HG03575 (cell line): ENCODE results near the gene MYBPH.

Experiments
- ATAC-seq: cut with Tn5 transposase; IDR thresholded peaks from one replicate; pipeline ENCODE4 v1.9.1; 2021; ENCODE audit not compliant: unreplicated experiment, insufficient number of reproducible peaks, low FRiP score; ENCODE audit errors: extremely low read depth

The MYBPH gene

GRCh38 chr1:203153989-203154821 is 21.4 kb downstream of the MYBPH start:
- ATAC-seq: no peak

GRCh38 chr1:203153051-203153988 is 22.3 kb downstream of the MYBPH start:
- ATAC-seq: no peak

GRCh38 chr1:203152158-203153034 is 23.2 kb downstream of the MYBPH start:
- ATAC-seq: no peak

- ATAC-seq: no peak
Observed at GRCh38 chr1:203151362-203152157, 24.1 kb downstream of the MYBPH start.

DNA sequence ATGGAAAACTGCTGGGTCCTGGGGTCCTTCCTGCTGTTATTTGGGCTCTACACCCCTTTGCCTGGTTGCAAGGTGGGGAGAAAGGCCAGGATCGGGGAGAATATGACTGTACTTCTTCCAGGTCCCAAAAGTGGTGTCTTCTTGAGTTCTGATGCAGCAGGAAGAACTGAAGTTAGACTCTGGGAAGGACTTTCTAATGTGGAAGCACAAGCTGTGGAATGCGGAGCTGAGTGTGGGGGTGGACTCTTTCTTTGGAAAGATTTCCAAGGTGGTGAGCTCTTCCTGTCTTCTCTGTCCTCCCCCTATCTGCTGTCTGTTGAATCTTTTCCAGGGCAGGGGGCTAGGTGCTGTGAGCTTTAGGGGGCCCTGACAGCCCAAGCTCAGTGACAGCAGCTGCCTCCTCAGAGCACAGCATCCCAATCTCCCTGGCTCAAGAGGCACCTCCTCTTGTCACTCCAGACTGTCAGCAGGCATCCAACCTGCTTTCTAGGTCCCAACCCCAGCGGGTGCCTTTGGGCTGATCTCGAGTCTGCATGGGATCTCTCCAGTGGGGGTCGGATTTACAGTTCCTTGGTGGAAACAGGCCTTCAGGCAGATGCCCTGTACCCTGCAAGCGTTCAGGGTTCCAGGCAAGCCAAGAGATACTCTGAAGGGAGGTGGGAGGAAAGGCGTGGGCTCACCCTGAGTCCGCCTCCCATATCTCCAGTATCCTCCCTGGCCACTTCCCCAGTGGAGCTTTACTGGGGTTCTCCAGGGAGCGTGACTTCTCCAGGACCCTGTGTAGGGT is 24.9 kb downstream of the MYBPH start:
- no peak for ATAC-seq

DNA sequence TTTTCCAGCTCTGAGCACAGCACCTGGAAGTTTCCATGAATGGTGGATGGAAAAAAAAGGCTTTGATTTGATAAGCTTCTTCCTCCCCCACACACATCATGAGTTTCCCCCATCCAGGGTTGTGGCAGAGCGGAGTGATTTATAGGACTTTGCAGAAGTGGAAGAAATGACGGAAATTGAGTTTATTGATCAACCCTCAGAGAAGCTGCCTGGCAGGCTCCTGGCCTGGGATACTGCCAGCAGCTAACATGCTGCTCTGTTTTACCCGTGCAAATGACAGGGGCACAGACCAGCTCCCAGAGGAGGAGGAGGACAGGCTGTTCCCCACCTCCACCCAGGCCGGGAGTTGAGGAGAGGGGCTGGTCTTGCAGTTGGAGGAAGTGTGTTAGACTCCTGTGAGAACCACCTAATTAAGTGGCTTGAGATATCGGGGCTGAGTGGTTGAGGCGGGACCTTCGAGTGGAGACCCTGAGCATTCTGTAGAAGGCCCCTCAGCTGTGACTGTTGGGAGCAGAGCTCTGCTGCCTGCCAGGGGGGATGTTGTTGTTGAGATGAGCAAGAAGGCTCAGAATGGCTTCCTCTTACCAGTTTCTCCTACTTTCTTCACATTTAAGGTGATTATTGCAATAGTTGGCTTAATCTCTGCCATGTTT is 26.3 kb downstream of the MYBPH start:
- ATAC-seq: no peak

DNA sequence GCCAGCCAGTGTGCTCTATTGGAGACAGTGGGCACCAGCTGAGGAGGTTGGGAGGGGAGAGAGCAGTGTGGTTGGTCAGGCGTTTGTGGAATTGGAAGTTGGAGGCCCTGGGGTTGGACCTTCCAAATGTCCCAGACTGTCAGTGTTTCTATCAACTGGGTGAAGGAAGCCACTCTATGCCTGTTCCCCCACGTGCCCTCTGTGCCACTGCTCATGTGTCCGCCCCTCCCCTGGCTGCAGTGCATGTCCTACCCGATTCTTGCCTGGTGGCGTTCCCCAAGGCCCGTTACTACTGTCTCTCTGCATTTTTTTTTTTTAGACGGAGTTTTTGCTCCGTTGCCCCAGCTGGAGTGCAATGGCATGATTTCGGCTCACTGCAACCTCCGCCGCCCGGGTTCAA is 27.0 kb downstream of the MYBPH start:
- ATAC-seq: no peak

GRCh38 chr1:203148127-203148526 is 27.5 kb downstream of the MYBPH start:
- no peak for ATAC-seq

- no peak for ATAC-seq
Observed at GRCh38 chr1:203147376-203147775, 28.2 kb downstream of the MYBPH start.

DNA sequence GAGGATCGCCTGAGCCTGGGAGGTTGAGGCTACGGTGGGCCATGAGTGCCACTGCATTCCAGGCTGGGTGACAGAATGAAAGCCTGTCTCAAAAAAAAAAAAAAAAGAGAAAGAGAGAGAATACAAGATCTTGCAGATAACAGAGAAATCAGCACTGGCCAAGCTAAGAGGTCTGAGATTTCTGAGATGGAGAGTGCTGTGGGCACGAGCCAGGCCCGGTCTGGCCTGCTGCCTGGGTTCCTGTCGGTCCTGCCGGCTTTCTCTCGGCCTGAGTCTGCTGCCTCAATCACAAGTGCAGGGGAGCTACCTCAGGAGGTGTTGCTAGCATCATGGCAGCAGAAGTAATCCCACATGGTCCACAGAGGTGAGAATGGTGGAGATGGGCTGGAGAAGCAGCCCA is 29.1 kb downstream of the MYBPH start:
- no peak for ATAC-seq

- no peak for ATAC-seq
Observed at GRCh38 chr1:203146042-203146369, 29.6 kb downstream of the MYBPH start.

GRCh38 chr1:203145321-203146041 is 30.1 kb downstream of the MYBPH start:
- no peak for ATAC-seq

GRCh38 chr1:203144661-203145060 is 31.0 kb downstream of the MYBPH start:
- ATAC-seq: no peak

DNA sequence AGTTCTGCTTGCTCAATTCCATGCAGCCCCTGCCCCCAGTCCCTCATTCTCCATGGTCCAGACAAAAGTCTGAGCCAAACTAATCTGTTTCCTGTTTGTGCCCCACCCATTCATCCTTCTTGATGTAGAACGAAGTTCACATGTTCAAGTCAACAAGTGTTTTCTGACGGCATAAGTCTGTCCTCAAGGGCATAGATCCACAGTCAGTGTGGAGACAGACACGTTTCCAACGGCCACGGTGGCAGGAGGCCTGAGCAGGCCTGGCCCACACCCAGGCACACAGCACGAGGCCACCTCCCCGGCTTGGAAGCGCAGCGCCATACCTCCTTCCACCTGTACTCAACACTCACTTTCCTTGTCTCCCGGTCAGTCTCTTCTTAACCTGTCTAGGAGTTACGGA is 32.0 kb downstream of the MYBPH start:
- no peak for ATAC-seq

DNA sequence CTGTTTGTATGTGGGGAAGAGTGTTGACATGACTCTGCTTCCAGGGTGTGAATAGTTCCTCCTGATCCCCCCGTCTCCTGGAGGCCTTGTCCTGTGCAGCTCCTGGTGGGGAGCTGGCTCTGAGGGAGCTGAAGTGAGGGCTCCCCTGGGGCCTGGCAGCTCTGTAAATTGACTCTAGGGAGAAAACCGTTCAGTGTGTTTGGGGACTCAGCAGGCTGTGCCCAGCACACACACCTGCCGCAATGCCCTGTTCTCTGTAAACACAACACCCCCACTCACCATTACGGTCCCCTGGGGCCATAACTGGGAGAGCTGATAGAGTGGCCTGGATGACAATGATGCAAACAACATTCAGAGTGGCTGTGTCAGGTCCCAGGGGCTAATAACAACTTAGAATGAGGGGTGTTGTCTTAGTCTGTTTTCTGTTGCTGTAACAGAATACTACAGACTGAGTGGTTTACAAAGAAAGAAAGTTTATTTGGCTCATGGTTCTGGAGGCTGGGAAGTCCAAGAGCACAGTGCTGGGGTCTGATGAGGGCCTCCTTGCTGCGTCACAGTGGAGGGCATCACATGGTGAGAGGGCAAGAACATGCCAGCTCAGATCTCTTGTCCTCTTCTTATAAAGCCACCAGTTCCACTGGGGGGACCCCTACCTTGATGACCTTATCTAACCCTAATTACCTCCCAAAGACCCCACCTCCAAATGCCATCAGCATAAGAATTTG is 32.8 kb downstream of the MYBPH start:
- no peak for ATAC-seq

DNA sequence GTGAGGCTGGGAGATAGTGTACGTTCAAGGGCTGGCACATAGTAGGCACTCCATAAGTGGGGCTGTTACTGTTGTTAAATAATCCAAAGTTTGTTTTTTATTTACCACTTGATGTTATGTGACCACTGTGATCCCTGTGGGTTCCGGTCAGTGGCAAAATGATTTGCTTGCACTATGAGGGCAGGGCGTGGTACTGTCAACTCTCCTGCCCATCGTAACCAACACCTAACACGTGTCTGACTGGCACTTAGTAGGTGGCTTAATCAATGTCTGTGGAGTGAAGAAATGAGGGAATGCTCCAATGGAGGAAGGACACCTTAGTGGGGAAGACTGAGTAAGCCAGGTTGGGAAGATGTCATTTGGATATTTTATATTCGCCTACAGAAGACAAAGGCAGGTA is 33.5 kb downstream of the MYBPH start:
- no peak for ATAC-seq
